GM23248 (cell line): ENCODE results near the gene LCN15. TPM values are rescaled to one million over a fixed set of nuclear protein-coding genes. Genes with fewer than 3 reads are reported as not detected.
"Not testable (repeated sequence)": the region's sequence is repeated elsewhere in the genome, so short reads cannot be mapped to it uniquely, and the experiment has no call there.

Experiments
- DNase-seq: peaks from one replicate; pipeline ENCODE4 v3.0.0-alpha.2; 2015
- H2AFZ ChIP-seq: fragments of 200-600 bp; sonication (generic); 2 replicates; pipeline ENCODE4 v1.6.1; 2016; ENCODE audit warnings: antibody characterized with exemption
- H3F3A ChIP-seq: fragments of 200-600 bp; sonication (generic); 2 replicates; pipeline ENCODE4 v1.6.1; 2016; ENCODE audit warnings: mild to moderate bottlenecking, antibody characterized with exemption, mixed run types; ENCODE audit not compliant: insufficient read depth
- H3K27ac ChIP-seq: fragments of 200-600 bp; sonication (generic); 2 replicates; pipeline ENCODE4 v1.5.1; 2016; ENCODE audit warnings: mild to moderate bottlenecking
- H3K27me3 ChIP-seq: fragments of 200-600 bp; sonication (generic); replicated peaks from 2 replicates; pipeline ENCODE4 v1.6.1; 2016; ENCODE audit warnings: mild to moderate bottlenecking; ENCODE audit not compliant: insufficient read depth
- H3K36me3 ChIP-seq: fragments of 200-600 bp; sonication (generic); 2 replicates; pipeline ENCODE4 v1.6.1; 2016; ENCODE audit warnings: low read depth, mild to moderate bottlenecking
- H3K4me1 ChIP-seq: fragments of 200-600 bp; sonication (generic); 2 replicates; pipeline ENCODE4 v1.6.1; 2016; ENCODE audit warnings: mild to moderate bottlenecking; ENCODE audit not compliant: insufficient read depth
- H3K4me2 ChIP-seq: fragments of 200-600 bp; sonication (generic); one replicate; pipeline ENCODE4 v1.6.1; 2016; ENCODE audit warnings: mild to moderate bottlenecking; ENCODE audit not compliant: unreplicated experiment
- H3K4me3 ChIP-seq: fragments of 200-600 bp; sonication (generic); 2 replicates; pipeline ENCODE4 v1.5.1; 2016; ENCODE audit warnings: mild to moderate bottlenecking
- H3K79me2 ChIP-seq: fragments of 200-600 bp; sonication (generic); 2 replicates; pipeline ENCODE4 v1.6.1; 2016; ENCODE audit warnings: mild to moderate bottlenecking; ENCODE audit not compliant: insufficient read depth
- H3K9ac ChIP-seq: fragments of 200-600 bp; sonication (generic); 2 replicates; pipeline ENCODE4 v1.6.1; 2016; ENCODE audit warnings: mild to moderate bottlenecking
- H3K9me2 ChIP-seq: fragments of 200-600 bp; sonication (generic); 2 replicates; pipeline ENCODE4 v1.6.1; 2016; ENCODE audit warnings: mixed run types, mild to moderate bottlenecking, moderate library complexity; ENCODE audit not compliant: insufficient read depth
- H3K9me3 ChIP-seq: fragments of 200-600 bp; sonication (generic); one replicate; pipeline ENCODE4 v1.6.1; 2017; ENCODE audit warnings: low read depth
- H4K20me1 ChIP-seq: fragments of 200-600 bp; sonication (generic); 2 replicates; pipeline ENCODE4 v1.6.0; 2016; ENCODE audit not compliant: insufficient read depth
- EZH2 ChIP-seq: fragments of 200-600 bp; sonication (generic); IDR thresholded peaks from 2 replicates; pipeline ENCODE4 v1.6.1; 2018; ENCODE audit warnings: antibody characterized with exemption, mild to moderate bottlenecking; ENCODE audit not compliant: insufficient read depth, poor library complexity, severe bottlenecking
- EZH2phosphoT487 ChIP-seq: fragments of 200-600 bp; sonication (generic); IDR thresholded peaks from 2 replicates; pipeline ENCODE4 v1.6.1; 2018; ENCODE audit warnings: antibody characterized with exemption, moderate library complexity, mild to moderate bottlenecking, low read depth; ENCODE audit not compliant: insufficient read depth
- WGBS, 2 experiments: methylation state at CpG; one replicate each; pipeline ENCODE4 v1.1.6; 2015 to 2017; ENCODE audit warnings: low lambda C conversion rate in 2 of 2, low coverage in 1 of 2; ENCODE audit errors: missing lambda C conversion rate in 2 of 2; 5-methylcytosine and 5-hydroxymethylcytosine counted together
- in situ Hi-C: fragments of 300-500 bp; cut with MboI; formaldehyde crosslinking; loops from 2 replicates; pipeline ENCODE4 v1.15.0; 2020
- polyA plus RNA-seq: library from polyadenylated mRNA; unstranded; fragments of >200 nt; fragmentation: Nextera tagmentation; extraction: Ambion mirVana; gene quantifications from 2 replicates; pipeline ENCODE4 v1.2.1, GENCODE V29; 2016
- total RNA-seq: library from RNA; depleted of rRNA; stranded (reverse); fragments of >200 nt; shearing (Covaris generic); gene quantifications from 2 replicates; pipeline ENCODE4 v1.2.3, GENCODE V29; 2014

Gene LCN15
- total and polyA plus RNA-seq, 2 experiments from 2014 or later: not detected

- Histone ChIP-seq H4K20me1 (no peaks in the 10 kb centered on the region), H3K36me3 (no peaks in the 10 kb centered on the region), H3K9ac (no peak overlapping the region), H3F3A (no peaks in the 10 kb centered on the region), H3K79me2 (no peaks in the 10 kb centered on the region), H3K4me1 (no peaks in the 10 kb centered on the region), H2AFZ (no peak overlapping the region), H3K4me2 (no peak overlapping the region), H3K27me3 (peaks cover 8% of the 10 kb centered on the region; the same call in 1 of the 2 replicates), H3K27ac (no peak overlapping the region), H3K4me3 (no peak overlapping the region), H3K9me2 (no peaks in the 10 kb centered on the region), H3K9me3 (no peaks in the 10 kb centered on the region)
- in situ Hi-C loops: loop anchor here (10.0 kb wide), 1 partner anchor 265 kb away; the partner anchor contains the start of gene FUT7
- TF ChIP-seq EZH2phosphoT487 (no peak), EZH2 (no peak)
- peak; percentile 50 for DNase-seq
- WGBS, 2 experiments: 0 to 13% methylated on average over 1 to 16 of the region's 16 CpGs
These were observed 5.4 kb upstream of the LCN15 start for GRCh38 chr9:136769710-136770191.

DNA sequence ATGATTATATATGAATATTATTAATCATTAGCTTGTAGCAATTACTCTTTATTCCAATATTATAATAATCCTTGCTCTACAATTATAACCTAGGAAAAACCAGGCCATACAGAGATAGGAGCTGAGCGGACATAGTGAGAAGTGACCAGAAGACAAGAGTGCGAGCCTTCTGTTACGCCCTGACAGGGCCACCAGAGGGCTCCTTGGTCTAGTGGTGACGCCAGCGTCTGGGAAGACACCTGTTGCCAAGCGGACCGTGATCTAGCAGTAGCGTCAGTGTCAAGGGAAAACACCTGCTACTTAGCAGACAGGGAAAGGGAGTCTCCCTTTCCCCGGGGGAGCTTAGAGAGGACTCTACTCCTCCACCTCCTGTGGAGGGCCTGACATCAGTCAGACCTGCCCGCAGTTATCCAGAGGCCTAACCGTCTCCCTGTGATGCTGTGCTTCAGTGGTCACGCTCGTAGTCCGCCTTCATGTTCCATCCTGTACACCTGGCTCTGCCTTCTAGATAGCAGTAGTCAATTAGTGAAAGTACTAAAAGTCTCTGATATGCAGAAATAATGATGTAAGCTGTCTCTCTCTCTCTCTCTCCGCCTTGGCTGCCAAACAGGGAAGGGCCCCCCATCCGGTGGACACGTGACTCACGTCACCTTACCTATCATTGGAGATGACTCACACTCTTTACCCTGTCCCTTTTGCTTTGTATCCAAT lies 2.2 kb upstream of the LCN15 start:
- H3K27me3 ChIP-seq, H3K36me3 ChIP-seq, H3K9me2 ChIP-seq, H3K4me1 ChIP-seq, H4K20me1 ChIP-seq, H3K27ac ChIP-seq, H3K4me3 ChIP-seq, H3K4me2 ChIP-seq, H3K9me3 ChIP-seq, H3K79me2 ChIP-seq, H3F3A ChIP-seq, H3K9ac ChIP-seq, in situ Hi-C loops, H2AFZ ChIP-seq: not testable (repeated sequence)
- WGBS, 2 experiments: 41 to 59% methylated on average over 13 to 18 of the region's 18 CpGs
- peak; percentile 71 for DNase-seq

DNA sequence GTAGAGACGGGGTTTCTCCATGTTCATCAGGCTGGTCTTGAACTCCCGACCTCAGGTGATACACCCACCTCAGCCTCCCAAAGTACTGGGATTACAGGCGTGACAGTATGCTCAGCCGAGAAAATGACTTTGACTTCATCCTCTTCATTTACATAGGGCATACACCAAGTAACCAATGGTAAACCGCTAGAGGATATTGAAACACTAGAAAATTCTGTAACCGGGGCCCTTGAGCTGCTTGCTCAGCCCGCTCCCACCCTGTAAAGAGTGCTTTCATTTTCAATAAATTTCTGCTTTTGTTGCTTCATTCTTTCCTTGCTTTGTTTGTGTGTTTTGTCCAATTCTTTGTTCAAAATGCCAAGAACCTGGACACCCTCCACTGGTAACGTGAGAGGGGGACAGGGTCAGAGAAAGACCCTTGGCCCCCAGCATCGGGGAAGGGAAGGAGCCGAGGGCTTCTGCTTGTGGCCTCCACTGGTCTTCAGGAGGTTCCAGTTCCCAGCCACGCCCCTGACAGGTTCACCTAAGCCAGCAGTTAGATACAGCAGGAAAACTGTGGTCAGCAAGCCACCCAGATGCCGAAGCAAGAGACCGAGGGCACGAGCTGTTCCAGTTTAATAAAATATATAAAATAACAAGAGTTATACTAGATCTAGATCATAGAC lies 1.6 kb upstream of the LCN15 start:
- H3K79me2 ChIP-seq, H3K36me3 ChIP-seq, H3K27ac ChIP-seq, H3K9ac ChIP-seq, H3K27me3 ChIP-seq, H3K9me2 ChIP-seq, H3K9me3 ChIP-seq, DNase-seq, H3K4me1 ChIP-seq, H4K20me1 ChIP-seq, H3K4me3 ChIP-seq, in situ Hi-C loops, H3K4me2 ChIP-seq, H3F3A ChIP-seq, H2AFZ ChIP-seq: not testable (repeated sequence)
- WGBS, 2 experiments: 73% methylated on average over 14 of the region's 14 CpGs

- peaks cover 8% of the 10 kb centered on the region; the same call in 1 of the 2 replicates for H3K27me3 ChIP-seq
- H2AFZ ChIP-seq: no peak overlapping the region
- no peaks in the 10 kb centered on the region for H3K9me2 ChIP-seq
- 59 to 67% methylated on average over 14 of the region's 14 CpGs for WGBS, 2 experiments
- no peak for DNase-seq
- H3K4me3 ChIP-seq: no peak overlapping the region
- no peak overlapping the region for H3K4me2 ChIP-seq
- H4K20me1 ChIP-seq: no peaks in the 10 kb centered on the region
- no peak overlapping the region for H3K9ac ChIP-seq
- no peaks in the 10 kb centered on the region for H3K4me1 ChIP-seq
- no peaks in the 10 kb centered on the region for H3K79me2 ChIP-seq
- in situ Hi-C loops: no loop called here
- no peak overlapping the region for H3K27ac ChIP-seq
- TF ChIP-seq EZH2phosphoT487: no peak
- no peak for TF ChIP-seq EZH2
- no peaks in the 10 kb centered on the region for H3F3A ChIP-seq
- no peaks in the 10 kb centered on the region for H3K36me3 ChIP-seq
- no peaks in the 10 kb centered on the region for H3K9me3 ChIP-seq
These were observed 723 bp upstream of the LCN15 start for GRCh38 chr9:136765041-136765440.
